HL-60 (cell line): ENCODE measurements around the gene CRTC1.

Experiments
- CTCF ChIP-seq: IDR thresholded peaks from one replicate; pipeline ENCODE4 v1.5.1; 2011; ENCODE audit warnings: low read length, control low read depth, inconsistent platforms; ENCODE audit not compliant: insufficient read depth
- POLR2AphosphoS5 ChIP-seq: IDR thresholded peaks from 2 replicates; pipeline ENCODE4 v1.6.1; 2012; ENCODE audit warnings: low read depth

GRCh38 chr19:18726846-18727245 lies 43.4 kb downstream of the CRTC1 start:
- TF ChIP-seq CTCF (no peak), POLR2AphosphoS5 (no peak)
